CD8-positive, alpha-beta memory T cell (primary cell): ENCODE data around the gene FAS. TPM values are rescaled to one million over a fixed set of nuclear protein-coding genes. Genes with fewer than 3 reads are reported as not detected.

ENCODE experiments used
- CTCF ChIA-PET: fragments of 350-600 bp; sonication (Branson Sonifier 250); formaldehyde crosslinking; loops from one replicate; lab custom pipeline; 2021; ENCODE audit warnings: antibody characterized with exemption; lab: Charles Lee
- POLR2A ChIA-PET: fragments of 350-600 bp; sonication (Branson Sonifier 250); formaldehyde crosslinking; loops from one replicate; lab custom pipeline; 2021; ENCODE audit warnings: antibody characterized with exemption; lab: Charles Lee
- DNase-seq, 5 donors: peaks; one replicate each; pipeline versions ENCODE4 v3.0.0 to v3.0.0-alpha.2; 2020 to 2022; ENCODE audit warnings: mixed read lengths in 1 of 5
- H3K27ac ChIP-seq: one replicate; pipeline ENCODE4 v1.7.0; 2013; ENCODE audit warnings: low read depth, mild to moderate bottlenecking, low read length, moderate library complexity
- H3K27me3 ChIP-seq: 2 replicates; pipeline ENCODE4 v1.7.0; 2013; ENCODE audit warnings: low read length, mild to moderate bottlenecking; ENCODE audit not compliant: insufficient read depth, poor library complexity, severe bottlenecking
- H3K36me3 ChIP-seq: 2 replicates; pipeline ENCODE4 v1.7.0; 2013; ENCODE audit warnings: mild to moderate bottlenecking, low read length, moderate library complexity; ENCODE audit not compliant: insufficient read depth
- H3K4me1 ChIP-seq: 2 replicates; pipeline ENCODE4 v1.7.0; 2013; ENCODE audit warnings: mild to moderate bottlenecking, low read length, moderate library complexity; ENCODE audit not compliant: insufficient read depth
- H3K4me3 ChIP-seq: 2 replicates; pipeline ENCODE4 v1.7.0; 2013; ENCODE audit warnings: mild to moderate bottlenecking, low read length
- H3K9me3 ChIP-seq: 2 replicates; pipeline ENCODE4 v1.7.0; 2013; ENCODE audit warnings: mild to moderate bottlenecking, low read length
- H3K27ac Mint-ChIP-seq, 8 donors: one replicate each; pipeline ENCODE4 v1.8.0; 2020 to 2021; ENCODE audit warnings: mixed read lengths in 8 of 8, mild to moderate bottlenecking in 6 of 8, inconsistent platforms in 3 of 8, moderate library complexity in 3 of 8
- H3K27me3 Mint-ChIP-seq, 2 donors: one replicate each; pipeline ENCODE4 v1.8.0; 2020 to 2021; ENCODE audit warnings: mixed read lengths in 2 of 2, mild to moderate bottlenecking in 1 of 2, moderate library complexity in 1 of 2
- H3K36me3 Mint-ChIP-seq, 3 donors: one replicate each; pipeline ENCODE4 v1.8.0; 2020 to 2021; ENCODE audit warnings: mixed read lengths in 3 of 3, inconsistent platforms in 1 of 3, mild to moderate bottlenecking in 1 of 3
- H3K4me1 Mint-ChIP-seq, 3 donors: one replicate each; pipeline ENCODE4 v1.8.0; 2020 to 2021; ENCODE audit warnings: mixed read lengths in 3 of 3, inconsistent platforms in 1 of 3, mild to moderate bottlenecking in 1 of 3
- H3K4me3 Mint-ChIP-seq, 7 donors: one replicate each; pipeline ENCODE4 v1.8.0; 2020 to 2021; ENCODE audit warnings: mixed read lengths in 7 of 7, mild to moderate bottlenecking in 6 of 7, moderate library complexity in 4 of 7, inconsistent platforms in 2 of 7
- H3K9me3 Mint-ChIP-seq, 5 donors: one replicate each; pipeline ENCODE4 v1.8.0; 2020 to 2022; ENCODE audit warnings: mixed read lengths in 5 of 5, mild to moderate bottlenecking in 3 of 5, moderate library complexity in 2 of 5, inconsistent platforms in 1 of 5
- polyA plus RNA-seq: library from polyadenylated mRNA; unstranded; fragments of 300-500 nt; fragmentation: Illumina TruSeq; gene quantifications from one replicate; pipeline ENCODE4 v1.2.3, GENCODE V29; 2021
- total RNA-seq, 2 experiments: library from RNA; stranded (reverse); gene quantifications; one replicate each; pipeline ENCODE4 v1.2.3, GENCODE V29; 2021

Gene FAS
- total and polyA plus RNA-seq, 3 experiments from 2014 or later = 41.6 to 78.5 (median 77.9) TPM

GRCh38 chr10:88949912-88950837, 40.4 kb upstream of the FAS start:
- no peaks in the 10 kb centered on the region for H3K9me3 ChIP-seq
- H3K4me1 Mint-ChIP-seq = peaks cover 0 to 4% (median 0%) of the 10 kb centered on the region in 3 donors
- POLR2A ChIA-PET = no interaction called here
- CTCF ChIA-PET = interaction anchor here (1.0 kb wide), 1 partner anchor 267 kb away, joined by 3 read pairs; no protein-coding TSS in a partner anchor
- H3K36me3 ChIP-seq = no peaks in the 10 kb centered on the region
- H3K27me3 Mint-ChIP-seq = no peaks in the 10 kb centered on the region
- no peak overlapping the region for H3K27ac Mint-ChIP-seq
- DNase-seq = no peak
- H3K4me3 ChIP-seq = no peak overlapping the region
- no peaks in the 10 kb centered on the region for H3K27me3 ChIP-seq
- peaks cover 2 to 21% (median 5%) of the 10 kb centered on the region in 3 donors for H3K36me3 Mint-ChIP-seq
- H3K4me3 Mint-ChIP-seq = no peak overlapping the region
- no peaks in the 10 kb centered on the region for H3K4me1 ChIP-seq
- H3K9me3 Mint-ChIP-seq = no peaks in the 10 kb centered on the region
- no peak overlapping the region for H3K27ac ChIP-seq

- CTCF ChIA-PET = no interaction called here
- H3K27me3 Mint-ChIP-seq = no peaks in the 10 kb centered on the region
- H3K27ac Mint-ChIP-seq = no peak within 1 kb of the TSS
Observed at GRCh38 chr10:88952647-88953111, 37.9 kb upstream of the FAS start, which contains the start of gene ACTA2. ACTA2 (minus strand) TSS chr10:88952773; CDS start chr10:88948930, 3,843 bp downstream.

GRCh38 chr10:88953662-88954061, 36.9 kb upstream of the FAS start:
- no peak overlapping the region for H3K4me3 Mint-ChIP-seq
- H3K36me3 ChIP-seq = no peaks in the 10 kb centered on the region
- H3K9me3 ChIP-seq = no peaks in the 10 kb centered on the region
- H3K9me3 Mint-ChIP-seq = no peaks in the 10 kb centered on the region
- H3K4me1 Mint-ChIP-seq = peaks cover 0 to 4% (median 0%) of the 10 kb centered on the region in 3 donors
- ChIA-PET POLR2A (no interaction called here), CTCF (interaction anchor here (2.1 kb wide), 1 partner anchor 19 kb away, joined by 6 read pairs; no protein-coding TSS in a partner anchor)
- no peak overlapping the region for H3K27ac Mint-ChIP-seq
- H3K4me1 ChIP-seq = no peaks in the 10 kb centered on the region
- H3K27me3 Mint-ChIP-seq = no peaks in the 10 kb centered on the region
- no peak overlapping the region for H3K27ac ChIP-seq
- no peak overlapping the region for H3K4me3 ChIP-seq
- H3K36me3 Mint-ChIP-seq = peaks cover 0 to 13% (median 2%) of the 10 kb centered on the region in 3 donors
- no peak for DNase-seq
- H3K27me3 ChIP-seq = no peaks in the 10 kb centered on the region

More at GRCh38 chr10:88952647-88953111, 37.9 kb upstream of the FAS start, which contains the start of gene ACTA2:
- Mint-ChIP-seq H3K36me3 (peaks cover 0 to 15% (median 2%) of the 10 kb centered on the region in 3 donors), H3K9me3 (no peaks in the 10 kb centered on the region), H3K4me1 (peaks cover 0 to 4% (median 0%) of the 10 kb centered on the region in 3 donors), H3K4me3 (no peak within 1 kb of the TSS)
- POLR2A ChIA-PET = no interaction called here
- H3K4me1 ChIP-seq = no peaks in the 10 kb centered on the region
- no peak within 1 kb of the TSS for H3K4me3 ChIP-seq
- no peaks in the 10 kb centered on the region for H3K27me3 ChIP-seq
- H3K36me3 ChIP-seq = no peaks in the 10 kb centered on the region
- DNase-seq = no peak
- no peaks in the 10 kb centered on the region for H3K9me3 ChIP-seq
- no peak within 1 kb of the TSS for H3K27ac ChIP-seq

- POLR2A ChIA-PET = no interaction called here
Observed at GRCh38 chr10:88954458-88955083, 36.0 kb upstream of the FAS start.

GRCh38 chr10:88957381-88957780, 33.2 kb upstream of the FAS start:
- POLR2A ChIA-PET = interaction anchor here (0.6 kb wide), 1 partner anchor 21 kb away, joined by 3 read pairs; no protein-coding TSS in a partner anchor
- H3K27ac Mint-ChIP-seq = peak overlapping the region in 1 of 8 donors; percentile 7
- H3K27me3 Mint-ChIP-seq = no peaks in the 10 kb centered on the region
- DNase-seq = no peak
- H3K9me3 Mint-ChIP-seq = no peaks in the 10 kb centered on the region
- H3K36me3 ChIP-seq = no peaks in the 10 kb centered on the region
- H3K4me3 Mint-ChIP-seq = no peak overlapping the region
- H3K4me3 ChIP-seq = no peak overlapping the region
- CTCF ChIA-PET = no interaction called here
- H3K4me1 ChIP-seq = peaks cover 11% of the 10 kb centered on the region
- H3K27ac ChIP-seq = no peak overlapping the region
- no peaks in the 10 kb centered on the region for H3K9me3 ChIP-seq
- H3K4me1 Mint-ChIP-seq = peaks cover 16 to 25% (median 20%) of the 10 kb centered on the region in 3 donors
- H3K27me3 ChIP-seq = no peaks in the 10 kb centered on the region
- H3K36me3 Mint-ChIP-seq = peaks cover 0 to 2% (median under 1%) of the 10 kb centered on the region in 3 donors

More at GRCh38 chr10:88954458-88955083, 36.0 kb upstream of the FAS start:
- Mint-ChIP-seq H3K27me3 (no peaks in the 10 kb centered on the region), H3K27ac (no peak overlapping the region), H3K9me3 (no peaks in the 10 kb centered on the region), H3K36me3 (peaks cover 0 to 13% (median 2%) of the 10 kb centered on the region in 3 donors), H3K4me3 (no peak overlapping the region), H3K4me1 (peaks cover 0 to 4% (median 0%) of the 10 kb centered on the region in 3 donors)
- Histone ChIP-seq H3K36me3 (no peaks in the 10 kb centered on the region), H3K4me1 (no peaks in the 10 kb centered on the region), H3K9me3 (no peaks in the 10 kb centered on the region), H3K4me3 (no peak overlapping the region), H3K27ac (no peak overlapping the region), H3K27me3 (no peaks in the 10 kb centered on the region)
- DNase-seq = no peak
- CTCF ChIA-PET = interaction anchor here (2.1 kb wide), 1 partner anchor 20 kb away, joined by 6 read pairs; no protein-coding TSS in a partner anchor

- Histone ChIP-seq H3K4me1 (peaks cover 17% of the 10 kb centered on the region), H3K9me3 (no peaks in the 10 kb centered on the region), H3K27me3 (no peaks in the 10 kb centered on the region), H3K27ac (no peak overlapping the region), H3K36me3 (no peaks in the 10 kb centered on the region), H3K4me3 (no peak overlapping the region)
- Mint-ChIP-seq H3K4me1 (peaks cover 21 to 29% (median 27%) of the 10 kb centered on the region in 3 donors), H3K9me3 (no peaks in the 10 kb centered on the region), H3K36me3 (peaks cover 0 to under 1% (median 0%) of the 10 kb centered on the region in 3 donors), H3K27ac (no peak overlapping the region), H3K27me3 (no peaks in the 10 kb centered on the region), H3K4me3 (no peak overlapping the region)
- ChIA-PET POLR2A (interaction anchor here (0.7 kb wide), 1 partner anchor 23 kb away, joined by 3 read pairs; no protein-coding TSS in a partner anchor), CTCF (no interaction called here)
- no peak for DNase-seq
Observed at GRCh38 chr10:88958721-88959120, 31.9 kb upstream of the FAS start.

GRCh38 chr10:88960802-88961201, 29.8 kb upstream of the FAS start:
- DNase-seq = no peak
- Mint-ChIP-seq H3K36me3 (no peaks in the 10 kb centered on the region), H3K4me1 (peaks cover 21 to 27% (median 27%) of the 10 kb centered on the region in 3 donors), H3K27ac (no peak overlapping the region), H3K4me3 (no peak overlapping the region), H3K27me3 (no peaks in the 10 kb centered on the region), H3K9me3 (no peaks in the 10 kb centered on the region)
- Histone ChIP-seq H3K36me3 (no peaks in the 10 kb centered on the region), H3K4me1 (peaks cover 17% of the 10 kb centered on the region), H3K4me3 (no peak overlapping the region), H3K27me3 (no peaks in the 10 kb centered on the region), H3K27ac (no peak overlapping the region), H3K9me3 (no peaks in the 10 kb centered on the region)
- ChIA-PET CTCF (interaction anchor here (1.2 kb wide), 1 partner anchor 26 kb away, joined by 4 read pairs; no protein-coding TSS in a partner anchor), POLR2A (no interaction called here)
